H9 (cell line): ENCODE data around the gene BCAR1. TPM values are rescaled to one million over a fixed set of nuclear protein-coding genes. Genes with fewer than 3 reads are reported as not detected.

Experiments used
- DNase-seq: peaks from one replicate; pipeline ENCODE4 v3.0.0-alpha.2; 2017
- H2AFZ ChIP-seq: one replicate; pipeline ENCODE4 v1.6.1; 2013; ENCODE audit warnings: mild to moderate bottlenecking, low read length, control low read depth, moderate library complexity
- H2AK5ac ChIP-seq: 2 replicates; pipeline ENCODE4 v1.6.1; 2013; ENCODE audit warnings: low read length, control low read depth, mixed read lengths; ENCODE audit not compliant: insufficient read length
- H2BK120ac ChIP-seq: one replicate; pipeline ENCODE4 v1.6.1; 2013; ENCODE audit warnings: low read depth, mild to moderate bottlenecking, low read length, control low read depth, inconsistent platforms; ENCODE audit not compliant: poor library complexity, severe bottlenecking
- H2BK12ac ChIP-seq: 2 replicates; pipeline ENCODE4 v1.6.1; 2013; ENCODE audit warnings: low read length, control low read depth, mixed read lengths, low read depth; ENCODE audit not compliant: insufficient read length
- H2BK15ac ChIP-seq: 2 replicates; pipeline ENCODE4 v1.6.1; 2013; ENCODE audit warnings: low read depth, low read length, control low read depth
- H2BK20ac ChIP-seq: one replicate; pipeline ENCODE4 v1.6.1; 2013; ENCODE audit warnings: low read depth, mild to moderate bottlenecking, low read length, control low read depth, inconsistent platforms; ENCODE audit not compliant: poor library complexity, severe bottlenecking
- H2BK5ac ChIP-seq: 2 replicates; pipeline ENCODE4 v1.6.1; 2013; ENCODE audit warnings: low read length, control low read depth, mixed read lengths; ENCODE audit not compliant: insufficient read length
- H3K14ac ChIP-seq: 2 replicates; pipeline ENCODE4 v1.6.1; 2013; ENCODE audit warnings: low read length, control low read depth; ENCODE audit not compliant: insufficient read depth
- H3K18ac ChIP-seq: 2 replicates; pipeline ENCODE4 v1.6.1; 2013; ENCODE audit warnings: low read depth, mild to moderate bottlenecking, mixed read lengths, low read length, control low read depth; ENCODE audit not compliant: insufficient read length
- H3K23ac ChIP-seq: 2 replicates; pipeline ENCODE4 v1.6.1; 2013; ENCODE audit warnings: low read length, control low read depth, mixed read lengths, low read depth; ENCODE audit not compliant: insufficient read length
- H3K23me2 ChIP-seq: 2 replicates; pipeline ENCODE4 v1.6.1; 2013; ENCODE audit warnings: low read depth, mild to moderate bottlenecking, mixed read lengths, low read length, control low read depth; ENCODE audit not compliant: insufficient read length, poor library complexity, severe bottlenecking
- H3K27ac ChIP-seq: 2 replicates; pipeline ENCODE4 v1.5.1; 2013; ENCODE audit warnings: low read length, control low read depth, mixed read lengths, low read depth; ENCODE audit not compliant: insufficient read length
- H3K27me3 ChIP-seq: 2 replicates; pipeline ENCODE4 v1.6.1; 2013; ENCODE audit warnings: low read length, control low read depth, inconsistent platforms; ENCODE audit not compliant: insufficient read depth
- H3K4ac ChIP-seq: 2 replicates; pipeline ENCODE4 v1.6.1; 2013; ENCODE audit warnings: low read depth, mild to moderate bottlenecking, control low read depth, inconsistent platforms, low read length, moderate library complexity
- H3K4me1 ChIP-seq: 2 replicates; pipeline ENCODE4 v1.6.1; 2013; ENCODE audit warnings: low read length, control low read depth, inconsistent platforms; ENCODE audit not compliant: insufficient read depth
- H3K4me2 ChIP-seq: 2 replicates; pipeline ENCODE4 v1.6.1; 2013; ENCODE audit warnings: low read length, control low read depth, mixed read lengths; ENCODE audit not compliant: insufficient read length, insufficient read depth
- H3K56ac ChIP-seq: 2 replicates; pipeline ENCODE4 v1.6.1; 2013; ENCODE audit warnings: low read depth, mild to moderate bottlenecking, mixed read lengths, low read length, control low read depth; ENCODE audit not compliant: insufficient read length
- H3K79me1 ChIP-seq: 2 replicates; pipeline ENCODE4 v1.6.1; 2013; ENCODE audit warnings: low read depth, mild to moderate bottlenecking, moderate library complexity, low read length, control low read depth, inconsistent platforms; ENCODE audit not compliant: insufficient read depth, poor library complexity, severe bottlenecking
- H3K79me2 ChIP-seq: 2 replicates; pipeline ENCODE4 v1.6.1; 2013; ENCODE audit warnings: low read length, control low read depth, inconsistent platforms; ENCODE audit not compliant: insufficient read depth
- H3K9ac ChIP-seq: 2 replicates; pipeline ENCODE4 v1.6.1; 2013; ENCODE audit warnings: low read length, control low read depth, mixed read lengths; ENCODE audit not compliant: insufficient read length; ENCODE audit errors: extremely low read depth
- H3K9me3 ChIP-seq: one replicate; pipeline ENCODE4 v1.6.1; 2013; ENCODE audit warnings: low read depth, low read length, inconsistent platforms; ENCODE audit not compliant: control insufficient read depth
- H3T11ph ChIP-seq: one replicate; pipeline ENCODE4 v1.6.1; 2013; ENCODE audit warnings: mild to moderate bottlenecking, low read length, control low read depth, inconsistent platforms
- H4K20me1 ChIP-seq: one replicate; pipeline ENCODE4 v1.6.1; 2013; ENCODE audit not compliant: control insufficient read depth, insufficient read length, insufficient read depth
- H4K5ac ChIP-seq: 2 replicates; pipeline ENCODE4 v1.6.1; 2013; ENCODE audit warnings: low read depth, mild to moderate bottlenecking, mixed read lengths, low read length, control low read depth; ENCODE audit not compliant: insufficient read length
- H4K8ac ChIP-seq: replicated peaks from 2 replicates; pipeline ENCODE4 v1.6.1; 2013; ENCODE audit warnings: low read length, control low read depth, mixed read lengths, low read depth; ENCODE audit not compliant: insufficient read length
- H4K91ac ChIP-seq: 2 replicates; pipeline ENCODE4 v1.6.1; 2013; ENCODE audit warnings: low read depth, mild to moderate bottlenecking, moderate library complexity, mixed read lengths, low read length, control low read depth; ENCODE audit not compliant: insufficient read length
- H3K27ac Mint-ChIP-seq, 3 experiments: 2 replicates in 2 of 3; 3 replicates in 1 of 3; pipeline ENCODE4 v1.8.0; 2020 to 2021; ENCODE audit warnings: mixed read lengths in 3 of 3, mild to moderate bottlenecking in 1 of 3, moderate library complexity in 1 of 3
- H3K27me3 Mint-ChIP-seq: 2 replicates; pipeline ENCODE4 v1.8.0; 2021; ENCODE audit warnings: low read depth, mild to moderate bottlenecking, moderate library complexity, mixed read lengths
- H3K36me3 Mint-ChIP-seq, 3 experiments: 2 replicates in 2 of 3; 3 replicates in 1 of 3; pipeline ENCODE4 v1.8.0; 2020 to 2021; ENCODE audit warnings: low read depth in 3 of 3, mixed read lengths in 3 of 3; ENCODE audit not compliant: insufficient read depth in 1 of 3
- H3K4me1 Mint-ChIP-seq, 2 experiments: 2 replicates each; pipeline ENCODE4 v1.8.0; 2020; ENCODE audit warnings: mixed read lengths in 2 of 2
- H3K4me3 Mint-ChIP-seq, 2 experiments: 2 replicates in 1 of 2; 3 replicates in 1 of 2; pipeline ENCODE4 v1.8.0; 2020 to 2021; ENCODE audit warnings: mild to moderate bottlenecking in 2 of 2, mixed read lengths in 2 of 2, moderate library complexity in 1 of 2
- H3K9me3 Mint-ChIP-seq, 2 experiments: 2 replicates in 1 of 2; 3 replicates in 1 of 2; pipeline ENCODE4 v1.8.0; 2020; ENCODE audit warnings: mild to moderate bottlenecking in 2 of 2, mixed read lengths in 2 of 2, moderate library complexity in 1 of 2
- WGBS: extraction: QIAGEN DNeasy Blood & Tissue Kit; methylation state at CpG from one replicate; pipeline ENCODE4 v1.1.7; 2013; ENCODE audit warnings: missing lambda C conversion rate, low lambda C conversion rate, mixed read lengths; ENCODE audit not compliant: insufficient read length; ENCODE audit errors: extremely low coverage; 5-methylcytosine and 5-hydroxymethylcytosine counted together
- total RNA-seq: library from RNA; stranded (reverse); gene quantifications from 2 replicates; pipeline ENCODE4 v1.2.1, GENCODE V29; 2021
- TF ChIP-seq, protein P1 (sequence below): fragments of 200-600 bp; sonication (generic); conservative IDR thresholded peaks from 3 replicates; pipeline ENCODE4 v1.8.0; 2021; ENCODE audit warnings: antibody characterized with exemption, mild to moderate bottlenecking

Gene BCAR1
- total RNA-seq, 1 experiment from 2014 or later = 97.1 TPM

GRCh38 chr16:75234856-75235696 is 16.3 kb downstream of the BCAR1 start:
- Histone ChIP-seq H2BK5ac (no peak overlapping the region), H3K79me1 (no peaks in the 10 kb centered on the region), H3K27me3 (no peaks in the 10 kb centered on the region), H2BK15ac (no peak overlapping the region), H2AK5ac (no peak overlapping the region), H4K8ac (no peak overlapping the region), H3K9ac (no peak overlapping the region), H3K14ac (no peak overlapping the region; the same call in 1 of the 2 replicates), H3K79me2 (peaks cover 4% of the 10 kb centered on the region; the same call in 1 of the 2 replicates), H3K56ac (no peak overlapping the region), H2BK20ac (no peak overlapping the region), H3K23me2 (no peaks in the 10 kb centered on the region), H3K9me3 (no peaks in the 10 kb centered on the region), H3K23ac (no peak overlapping the region), H3K4ac (no peak overlapping the region), H3K18ac (no peak overlapping the region), H4K5ac (no peak overlapping the region), H3T11ph (no peak overlapping the region), H4K91ac (no peak overlapping the region), H2BK120ac (no peak overlapping the region), H3K4me1 (no peaks in the 10 kb centered on the region), H3K4me2 (no peak overlapping the region), H3K27ac (no peak overlapping the region), H2BK12ac (no peak overlapping the region), H4K20me1 (no peaks in the 10 kb centered on the region), H2AFZ (no peak overlapping the region)
- WGBS = no CpG with 5 or more reads among the region's 48 CpGs
- no peaks in the 10 kb centered on the region for H3K27me3 Mint-ChIP-seq
- peaks cover 6 to 15% of the 10 kb centered on the region in 2 experiments for H3K4me1 Mint-ChIP-seq
- DNase-seq = peak; percentile 32
- TF ChIP-seq, protein P1, sequence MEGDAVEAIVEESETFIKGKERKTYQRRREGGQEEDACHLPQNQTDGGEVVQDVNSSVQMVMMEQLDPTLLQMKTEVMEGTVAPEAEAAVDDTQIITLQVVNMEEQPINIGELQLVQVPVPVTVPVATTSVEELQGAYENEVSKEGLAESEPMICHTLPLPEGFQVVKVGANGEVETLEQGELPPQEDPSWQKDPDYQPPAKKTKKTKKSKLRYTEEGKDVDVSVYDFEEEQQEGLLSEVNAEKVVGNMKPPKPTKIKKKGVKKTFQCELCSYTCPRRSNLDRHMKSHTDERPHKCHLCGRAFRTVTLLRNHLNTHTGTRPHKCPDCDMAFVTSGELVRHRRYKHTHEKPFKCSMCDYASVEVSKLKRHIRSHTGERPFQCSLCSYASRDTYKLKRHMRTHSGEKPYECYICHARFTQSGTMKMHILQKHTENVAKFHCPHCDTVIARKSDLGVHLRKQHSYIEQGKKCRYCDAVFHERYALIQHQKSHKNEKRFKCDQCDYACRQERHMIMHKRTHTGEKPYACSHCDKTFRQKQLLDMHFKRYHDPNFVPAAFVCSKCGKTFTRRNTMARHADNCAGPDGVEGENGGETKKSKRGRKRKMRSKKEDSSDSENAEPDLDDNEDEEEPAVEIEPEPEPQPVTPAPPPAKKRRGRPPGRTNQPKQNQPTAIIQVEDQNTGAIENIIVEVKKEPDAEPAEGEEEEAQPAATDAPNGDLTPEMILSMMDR = no peak
- H3K4me3 Mint-ChIP-seq = no peak overlapping the region
- no peaks in the 10 kb centered on the region; a peak in 1 of 5 replicates for H3K9me3 Mint-ChIP-seq
- H3K27ac Mint-ChIP-seq = peak overlapping the region in 1 of 3 experiments; percentile 89; a peak in 1 of 7 replicates
- peaks cover 28 to 59% (median 51%) of the 10 kb centered on the region in 3 experiments; a peak in 6 of 7 replicates for H3K36me3 Mint-ChIP-seq
